Skin of body (tissue), 2 donors: ENCODE data around the gene NR2F2. TPM values are rescaled to one million over a fixed set of nuclear protein-coding genes. Genes with fewer than 3 reads are reported as not detected.

Experiments
- DNase-seq: peaks from one replicate; lab custom pipeline; 2025; lab: John Stamatoyannopoulos, UW
- total RNA-seq: library from RNA; depleted of rRNA; stranded (reverse); fragments of >200 nt; gene quantifications from one replicate; pipeline ENCODE4 v1.2.3, GENCODE V29; 2014

NR2F2 gene
- 7.8 TPM for total RNA-seq

- DNase-seq: peak; percentile 97
Observed at GRCh38 chr15:96330450-96331143, at the start of gene NR2F2. TSS of gene NR2F2 (plus strand) at chr15:96330700. CDS start at chr15:96332106, 1,406 bp downstream.

- DNase-seq: no peak
Observed at GRCh38 chr15:96285305-96285704, 45.2 kb upstream of the NR2F2 start.

GRCh38 chr15:96285729-96286254 is 44.7 kb upstream of the NR2F2 start:
- no peak for DNase-seq

- no peak for DNase-seq
Observed at GRCh38 chr15:96290679-96291078, 39.8 kb upstream of the NR2F2 start.

- DNase-seq: no peak
Observed at GRCh38 chr15:96292635-96293034, 37.9 kb upstream of the NR2F2 start.

- no peak for DNase-seq
Observed at GRCh38 chr15:96293441-96293840, 37.1 kb upstream of the NR2F2 start.

- DNase-seq: no peak
Observed at GRCh38 chr15:96294766-96295165, 35.7 kb upstream of the NR2F2 start.

- DNase-seq: no peak
Observed at GRCh38 chr15:96296264-96296663, 34.2 kb upstream of the NR2F2 start.

GRCh38 chr15:96297783-96298182 is 32.7 kb upstream of the NR2F2 start:
- DNase-seq: no peak

- no peak for DNase-seq
Observed at GRCh38 chr15:96298217-96298616, 32.3 kb upstream of the NR2F2 start.

GRCh38 chr15:96300836-96301235 is 29.7 kb upstream of the NR2F2 start:
- no peak for DNase-seq

- DNase-seq: no peak
Observed at GRCh38 chr15:96303503-96304056, 26.9 kb upstream of the NR2F2 start.

GRCh38 chr15:96304839-96305238 is 25.7 kb upstream of the NR2F2 start:
- DNase-seq: no peak

- no peak for DNase-seq
Observed at GRCh38 chr15:96306321-96306720, 24.2 kb upstream of the NR2F2 start.

GRCh38 chr15:96307856-96308394 is 22.6 kb upstream of the NR2F2 start:
- DNase-seq: no peak

- no peak for DNase-seq
Observed at GRCh38 chr15:96309143-96309660, 21.3 kb upstream of the NR2F2 start.

- peak; percentile 60 for DNase-seq
Observed at GRCh38 chr15:96311256-96311955, 19.1 kb upstream of the NR2F2 start.

GRCh38 chr15:96311956-96312294 is 18.6 kb upstream of the NR2F2 start:
- DNase-seq: no peak

GRCh38 chr15:96312641-96313335 is 17.7 kb upstream of the NR2F2 start:
- DNase-seq: no peak

GRCh38 chr15:96314518-96314917 is 16.0 kb upstream of the NR2F2 start:
- DNase-seq: no peak

GRCh38 chr15:96314963-96315362 is 15.5 kb upstream of the NR2F2 start:
- DNase-seq: no peak
